Large intestine (tissue), 3 donors: ENCODE results near the gene SORBS1. TPM values are rescaled to one million over a fixed set of nuclear protein-coding genes. Genes with fewer than 3 reads are reported as not detected.

Source experiments
- DNase-seq, 2 donors: peaks; one replicate each; pipeline versions ENCODE4 v3.0.0 to v3.0.0-alpha.2; 2013
- H3K27ac ChIP-seq: one replicate; pipeline ENCODE4 v1.5.1; 2013; ENCODE audit warnings: low read length
- H3K27me3 ChIP-seq: 2 replicates; pipeline ENCODE4 v1.6.1; 2013; ENCODE audit warnings: low read length; ENCODE audit not compliant: control insufficient read depth, insufficient read depth
- H3K36me3 ChIP-seq: 2 replicates; pipeline ENCODE4 v1.6.1; 2013; ENCODE audit warnings: low read length; ENCODE audit not compliant: control insufficient read depth, insufficient read depth
- H3K4me1 ChIP-seq: one replicate; pipeline ENCODE4 v1.6.1; 2013; ENCODE audit warnings: low read length; ENCODE audit not compliant: control insufficient read depth, insufficient read depth
- H3K4me3 ChIP-seq: one replicate; pipeline ENCODE4 v1.5.1; 2013; ENCODE audit warnings: low read length
- H3K9me3 ChIP-seq: one replicate; pipeline ENCODE4 v1.6.1; 2013; ENCODE audit warnings: mild to moderate bottlenecking, low read depth, low read length, moderate library complexity; ENCODE audit not compliant: control insufficient read depth
- WGBS: methylation state at CpG from one replicate; pipeline ENCODE4 v1.1.5; 2013; ENCODE audit warnings: low lambda C conversion rate; ENCODE audit not compliant: insufficient coverage; 5-methylcytosine and 5-hydroxymethylcytosine counted together
- polyA plus RNA-seq: library from polyadenylated mRNA; unstranded; fragments of 120-200 nt; gene quantifications from one replicate; pipeline ENCODE4 v1.2.1, GENCODE V29; 2013

The SORBS1 gene
- polyA plus RNA-seq, 1 donor: 60.2 TPM

GRCh38 chr10:95426482-95426881, 134.7 kb downstream of the SORBS1 start:
- H3K27ac ChIP-seq: no peak overlapping the region
- H3K4me3 ChIP-seq: no peak overlapping the region
- H3K36me3 ChIP-seq: peaks cover 40% of the 10 kb centered on the region
- no peak for DNase-seq
- H3K4me1 ChIP-seq: peaks cover 19% of the 10 kb centered on the region
- H3K9me3 ChIP-seq: peaks cover 2% of the 10 kb centered on the region
- no peaks in the 10 kb centered on the region for H3K27me3 ChIP-seq
- WGBS: 94% methylated on average over 3 of the region's 5 CpGs

- WGBS: 60% methylated on average over 2 of the region's 2 CpGs
- H3K27ac ChIP-seq: no peak overlapping the region
- peaks cover 2% of the 10 kb centered on the region for H3K9me3 ChIP-seq
- H3K36me3 ChIP-seq: peaks cover 43% of the 10 kb centered on the region
- H3K4me3 ChIP-seq: no peak overlapping the region
- no peak for DNase-seq
- H3K27me3 ChIP-seq: no peaks in the 10 kb centered on the region
- peaks cover 19% of the 10 kb centered on the region for H3K4me1 ChIP-seq
These were observed 135.3 kb downstream of the SORBS1 start for GRCh38 chr10:95425592-95426465.

GRCh38 chr10:95423164-95424005, 137.8 kb downstream of the SORBS1 start:
- Histone ChIP-seq H3K27ac (no peak overlapping the region), H3K9me3 (no peaks in the 10 kb centered on the region), H3K36me3 (peaks cover 43% of the 10 kb centered on the region), H3K4me1 (peaks cover under 1% of the 10 kb centered on the region), H3K27me3 (no peaks in the 10 kb centered on the region), H3K4me3 (no peak overlapping the region)
- DNase-seq: no peak
- WGBS: no CpG with 5 or more reads among the region's 6 CpGs

- no peak overlapping the region for H3K4me3 ChIP-seq
- no peaks in the 10 kb centered on the region for H3K4me1 ChIP-seq
- no peaks in the 10 kb centered on the region for H3K9me3 ChIP-seq
- H3K27me3 ChIP-seq: no peaks in the 10 kb centered on the region
- no CpG with 5 or more reads among the region's 3 CpGs for WGBS
- H3K27ac ChIP-seq: no peak overlapping the region
- peaks cover 37% of the 10 kb centered on the region for H3K36me3 ChIP-seq
- no peak for DNase-seq
These were observed 138.9 kb downstream of the SORBS1 start for GRCh38 chr10:95422233-95422632.

- no peaks in the 10 kb centered on the region for H3K27me3 ChIP-seq
- no peak overlapping the region for H3K4me3 ChIP-seq
- peaks cover 36% of the 10 kb centered on the region for H3K36me3 ChIP-seq
- no CpG with 5 or more reads among the region's 3 CpGs for WGBS
- no peak overlapping the region for H3K27ac ChIP-seq
- H3K9me3 ChIP-seq: no peaks in the 10 kb centered on the region
- no peaks in the 10 kb centered on the region for H3K4me1 ChIP-seq
- no peak for DNase-seq
These were observed 139.4 kb downstream of the SORBS1 start for GRCh38 chr10:95421782-95422181.

- Histone ChIP-seq H3K9me3 (no peaks in the 10 kb centered on the region), H3K4me3 (no peak overlapping the region), H3K4me1 (no peaks in the 10 kb centered on the region), H3K27me3 (no peaks in the 10 kb centered on the region), H3K36me3 (peaks cover 43% of the 10 kb centered on the region), H3K27ac (no peak overlapping the region)
- no peak for DNase-seq
- WGBS: 67% methylated on average over 1 of the region's 3 CpGs
These were observed 141.8 kb downstream of the SORBS1 start for GRCh38 chr10:95419399-95419798.

- Histone ChIP-seq H3K36me3 (peaks cover 33% of the 10 kb centered on the region), H3K4me3 (no peak overlapping the region), H3K27me3 (no peaks in the 10 kb centered on the region), H3K27ac (no peak overlapping the region), H3K9me3 (no peaks in the 10 kb centered on the region), H3K4me1 (no peaks in the 10 kb centered on the region)
- no CpG with 5 or more reads among the region's 7 CpGs for WGBS
- DNase-seq: no peak
These were observed 144.2 kb downstream of the SORBS1 start for GRCh38 chr10:95416973-95417372.

GRCh38 chr10:95416270-95416669, 144.9 kb downstream of the SORBS1 start:
- WGBS: 72% methylated on average over 2 of the region's 4 CpGs
- Histone ChIP-seq H3K36me3 (peaks cover 28% of the 10 kb centered on the region), H3K27me3 (no peaks in the 10 kb centered on the region), H3K4me3 (no peak overlapping the region), H3K27ac (no peak overlapping the region), H3K9me3 (no peaks in the 10 kb centered on the region), H3K4me1 (no peaks in the 10 kb centered on the region)
- no peak for DNase-seq

- no CpG with 5 or more reads among the region's 16 CpGs for WGBS
- Histone ChIP-seq H3K27me3 (no peaks in the 10 kb centered on the region), H3K4me3 (no peak overlapping the region), H3K27ac (no peak overlapping the region), H3K36me3 (peaks cover 24% of the 10 kb centered on the region), H3K9me3 (no peaks in the 10 kb centered on the region), H3K4me1 (no peaks in the 10 kb centered on the region)
- no peak for DNase-seq
These were observed 145.5 kb downstream of the SORBS1 start for GRCh38 chr10:95415621-95416031.

- peaks cover 25% of the 10 kb centered on the region for H3K36me3 ChIP-seq
- DNase-seq: no peak
These were observed 146.2 kb downstream of the SORBS1 start for GRCh38 chr10:95414844-95415485.

More at GRCh38 chr10:95414844-95415485, 146.2 kb downstream of the SORBS1 start:
- no peak overlapping the region for H3K4me3 ChIP-seq
- no peaks in the 10 kb centered on the region for H3K9me3 ChIP-seq
- no peak overlapping the region for H3K27ac ChIP-seq
- 75% methylated on average over 1 of the region's 10 CpGs for WGBS
- H3K27me3 ChIP-seq: no peaks in the 10 kb centered on the region
- no peaks in the 10 kb centered on the region for H3K4me1 ChIP-seq
